BLaER1 (cell line): Measurements from ENCODE around the gene KCNG4.
A peak's percentile ranks its signal among the peaks of the same experiment; 100 is the strongest.

Experiments
- H3K27ac ChIP-seq: shearing (Covaris generic); formaldehyde crosslinking; 2 replicates; pipeline ENCODE4 v1.8.1; 2022
- H3K27me3 ChIP-seq: shearing (Covaris generic); formaldehyde crosslinking; 2 replicates; pipeline ENCODE4 v1.8.1; 2022
- H3K36me3 ChIP-seq: shearing (Covaris generic); formaldehyde crosslinking; 2 replicates; pipeline ENCODE4 v1.8.1; 2022
- H3K4me1 ChIP-seq: shearing (Covaris generic); formaldehyde crosslinking; 2 replicates; pipeline ENCODE4 v1.8.1; 2022
- H3K4me2 ChIP-seq: shearing (Covaris generic); formaldehyde crosslinking; 2 replicates; pipeline ENCODE4 v1.8.1; 2022
- H3K4me3 ChIP-seq: shearing (Covaris generic); formaldehyde crosslinking; 2 replicates; pipeline ENCODE4 v1.8.1; 2022
- H3K9ac ChIP-seq: shearing (Covaris generic); formaldehyde crosslinking; 2 replicates; pipeline ENCODE4 v1.8.1; 2022
- H3K9me3 ChIP-seq: shearing (Covaris generic); formaldehyde crosslinking; 2 replicates; pipeline ENCODE4 v1.8.1; 2022
- H4K20me1 ChIP-seq: shearing (Covaris generic); formaldehyde crosslinking; 2 replicates; pipeline ENCODE4 v1.8.1; 2022
- Cebpa-rat ChIP-seq: shearing (Covaris generic); IDR thresholded peaks from 2 replicates; pipeline ENCODE4 v1.8.1; 2022

The KCNG4 gene

DNA sequence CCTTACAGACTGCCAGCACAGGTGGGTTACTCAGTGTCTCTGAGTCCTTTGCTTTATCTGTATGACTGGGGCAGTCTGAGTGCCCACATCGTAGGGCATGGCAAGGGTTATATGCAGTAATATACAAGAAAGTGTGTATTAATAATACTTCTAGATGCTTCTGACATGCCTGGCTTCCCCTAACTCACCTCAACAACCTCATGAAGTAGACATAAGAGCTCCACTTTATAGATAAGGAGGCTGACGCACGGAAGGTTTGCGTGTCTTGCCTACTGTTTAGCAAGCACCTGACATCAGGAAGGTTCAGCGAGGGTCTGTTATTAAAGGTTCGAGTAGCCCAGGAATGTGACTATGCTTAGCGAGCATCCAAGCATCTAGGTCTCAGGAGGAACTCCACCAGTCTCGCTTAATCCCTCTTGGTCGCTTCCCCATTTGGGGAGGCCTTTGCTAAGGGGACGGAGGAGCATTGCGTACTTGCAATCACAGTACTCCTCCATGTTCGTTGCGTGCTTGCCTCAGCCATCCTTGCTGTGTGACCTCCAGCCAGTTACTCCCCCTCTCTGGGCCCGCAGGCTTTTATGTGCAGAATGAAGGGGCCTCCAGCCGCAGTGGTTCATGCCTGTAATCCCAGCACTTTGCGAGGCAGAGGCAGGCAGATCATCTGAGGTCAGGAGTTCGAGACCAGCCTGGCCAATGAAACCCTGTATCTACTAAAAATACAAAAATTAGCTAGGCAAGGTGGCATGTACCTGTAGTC, 1.6 kb downstream of the KCNG4 start:
- no peak for TF ChIP-seq Cebpa-rat
- H3K36me3 ChIP-seq: no peaks in the 10 kb centered on the region
- H3K9ac ChIP-seq: no peak overlapping the region
- no peak overlapping the region for H3K4me2 ChIP-seq
- 0 out of 2 replicates have a peak, but pooled peaks cover 6% of the 10 kb centered on the region for H4K20me1 ChIP-seq
- no peaks in the 10 kb centered on the region for H3K27me3 ChIP-seq
- H3K9me3 ChIP-seq: no peaks in the 10 kb centered on the region
- no peak overlapping the region for H3K4me3 ChIP-seq
- peaks cover 28% of the 10 kb centered on the region for H3K4me1 ChIP-seq
- H3K27ac ChIP-seq: no peak overlapping the region

DNA sequence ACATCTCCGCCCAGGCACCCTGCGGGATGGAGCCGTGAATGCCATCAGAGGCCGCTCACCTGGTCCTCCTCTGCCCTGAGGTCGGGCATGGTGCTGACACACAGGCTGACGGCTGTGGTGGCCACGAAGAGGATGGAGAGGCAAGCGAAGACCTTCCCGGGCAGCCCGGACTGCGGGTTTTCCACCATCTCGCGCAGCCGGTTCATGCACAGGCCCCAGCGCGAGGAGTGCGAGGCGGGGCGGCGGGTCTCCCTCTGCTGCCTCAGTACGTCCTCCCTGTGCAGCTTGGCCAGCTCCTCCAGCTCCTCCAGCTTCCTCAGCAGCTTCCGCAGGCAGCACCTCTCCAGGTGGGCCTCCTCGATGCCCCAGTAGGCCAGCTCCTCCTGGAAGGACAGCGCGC, 3.1 kb downstream of the KCNG4 start:
- Histone ChIP-seq H3K9me3 (no peaks in the 10 kb centered on the region), H3K9ac (no peak overlapping the region), H3K4me1 (peaks cover 28% of the 10 kb centered on the region), H3K27me3 (no peaks in the 10 kb centered on the region), H3K27ac (no peak overlapping the region), H3K36me3 (no peaks in the 10 kb centered on the region), H3K4me3 (no peak overlapping the region), H3K4me2 (no peak overlapping the region), H4K20me1 (0 out of 2 replicates have a peak, but pooled peaks cover 6% of the 10 kb centered on the region)
- no peak for TF ChIP-seq Cebpa-rat

DNA sequence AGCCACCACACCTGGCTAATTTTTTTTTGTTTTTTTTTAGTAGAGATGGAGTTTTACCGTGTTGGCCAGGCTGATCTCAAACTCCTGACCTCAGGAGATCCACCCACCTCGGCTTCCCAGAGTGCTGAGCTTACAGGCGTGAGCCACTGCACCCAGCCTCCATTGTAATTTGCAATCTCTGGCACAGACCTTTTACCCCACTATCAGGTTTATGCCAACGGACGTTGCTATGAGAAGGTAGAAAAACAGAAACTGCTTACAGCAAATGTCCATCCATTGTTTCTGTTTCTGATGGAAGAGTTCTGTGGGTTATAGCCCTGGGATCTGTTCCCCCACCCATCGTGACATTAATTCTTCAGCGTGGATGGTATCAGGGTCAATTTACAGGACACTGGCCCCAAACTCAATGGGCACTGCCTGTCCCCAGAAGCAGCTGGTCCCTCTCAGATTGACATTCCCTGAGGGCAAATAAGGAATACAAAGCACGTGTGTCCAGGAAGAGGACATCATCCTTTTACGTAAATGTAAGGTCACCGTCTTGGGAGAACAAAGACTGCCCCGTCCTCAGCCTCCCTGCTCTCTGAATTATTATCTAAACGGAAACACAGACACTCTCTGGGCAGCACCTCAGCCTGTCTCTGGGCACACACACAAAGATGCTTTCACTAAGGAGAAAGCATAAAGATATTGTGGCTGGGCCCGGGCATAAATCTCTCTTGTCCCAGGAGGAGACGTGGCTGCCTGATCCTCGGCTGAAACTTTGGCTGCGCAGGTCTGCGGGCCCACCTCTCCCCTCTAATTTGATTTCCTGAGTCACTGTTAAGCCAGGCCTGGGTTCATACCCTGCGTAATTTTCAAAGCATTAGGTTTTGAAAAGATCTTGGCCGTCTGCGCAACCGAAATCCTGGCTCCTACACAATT, 5.2 kb downstream of the KCNG4 start:
- Histone ChIP-seq H3K36me3 (no peaks in the 10 kb centered on the region), H3K9me3 (no peaks in the 10 kb centered on the region), H3K27ac (no peak overlapping the region), H3K9ac (no peak overlapping the region), H3K4me2 (no peak overlapping the region), H3K27me3 (no peaks in the 10 kb centered on the region), H4K20me1 (no peaks in the 10 kb centered on the region), H3K4me1 (peaks cover 7% of the 10 kb centered on the region), H3K4me3 (no peak overlapping the region)
- TF ChIP-seq Cebpa-rat: no peak

DNA sequence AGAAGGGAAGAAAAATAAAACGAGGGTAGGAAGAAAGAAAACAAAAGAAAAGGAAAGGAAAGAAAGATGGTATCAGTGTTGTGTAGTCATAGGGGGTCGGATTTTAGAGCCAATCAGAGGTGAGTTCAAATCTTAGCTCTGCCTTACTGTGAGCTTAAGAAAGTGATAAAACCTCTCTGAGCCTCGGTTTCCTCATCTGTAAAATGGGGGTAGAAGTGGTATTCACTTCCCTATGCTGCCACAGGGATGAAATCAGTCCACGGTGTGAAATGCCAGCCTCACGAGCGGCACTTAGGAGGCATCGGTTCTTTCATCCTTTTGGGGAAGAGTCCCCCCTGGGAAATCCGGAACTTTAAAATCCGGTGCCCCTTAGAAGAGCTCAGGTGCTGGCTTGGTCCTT, 6.1 kb downstream of the KCNG4 start:
- TF ChIP-seq Cebpa-rat: no peak
- no peaks in the 10 kb centered on the region for H3K36me3 ChIP-seq
- no peaks in the 10 kb centered on the region for H3K27me3 ChIP-seq

DNA sequence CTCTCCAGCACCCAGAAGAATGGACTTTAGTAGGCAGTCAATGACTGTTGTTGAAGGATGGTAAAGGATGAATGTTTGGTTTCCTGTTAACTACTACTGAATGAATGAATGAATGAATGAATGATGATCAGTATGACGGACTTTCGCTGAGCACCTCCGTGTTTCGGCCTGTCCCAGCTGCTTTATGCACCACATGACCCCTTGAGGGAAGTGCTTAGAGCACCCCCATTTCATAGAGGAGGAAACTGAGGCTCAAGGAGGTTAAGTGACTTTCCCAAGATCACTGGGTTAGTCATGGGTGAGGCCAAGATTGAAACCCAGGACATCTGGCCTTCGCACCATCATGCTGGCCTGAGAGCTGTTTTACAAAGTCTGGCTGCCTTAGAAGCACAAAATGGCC, 6.8 kb downstream of the KCNG4 start:
- no peak overlapping the region for H3K9ac ChIP-seq
- no peak for TF ChIP-seq Cebpa-rat
- H3K4me3 ChIP-seq: no peak overlapping the region
- H3K4me2 ChIP-seq: no peak overlapping the region
- no peaks in the 10 kb centered on the region for H3K9me3 ChIP-seq
- peaks cover 9% of the 10 kb centered on the region for H3K4me1 ChIP-seq
- no peak overlapping the region for H3K27ac ChIP-seq
- H4K20me1 ChIP-seq: no peaks in the 10 kb centered on the region
- H3K36me3 ChIP-seq: no peaks in the 10 kb centered on the region
- no peaks in the 10 kb centered on the region for H3K27me3 ChIP-seq

More for the DNA sequence above, 6.1 kb downstream of the KCNG4 start:
- no peaks in the 10 kb centered on the region for H4K20me1 ChIP-seq
- no peaks in the 10 kb centered on the region for H3K9me3 ChIP-seq
- no peak overlapping the region for H3K4me3 ChIP-seq
- no peak overlapping the region for H3K4me2 ChIP-seq
- H3K4me1 ChIP-seq: peaks cover 2% of the 10 kb centered on the region; the same call in 1 of the 2 replicates
- no peak overlapping the region for H3K27ac ChIP-seq
- H3K9ac ChIP-seq: no peak overlapping the region

DNA sequence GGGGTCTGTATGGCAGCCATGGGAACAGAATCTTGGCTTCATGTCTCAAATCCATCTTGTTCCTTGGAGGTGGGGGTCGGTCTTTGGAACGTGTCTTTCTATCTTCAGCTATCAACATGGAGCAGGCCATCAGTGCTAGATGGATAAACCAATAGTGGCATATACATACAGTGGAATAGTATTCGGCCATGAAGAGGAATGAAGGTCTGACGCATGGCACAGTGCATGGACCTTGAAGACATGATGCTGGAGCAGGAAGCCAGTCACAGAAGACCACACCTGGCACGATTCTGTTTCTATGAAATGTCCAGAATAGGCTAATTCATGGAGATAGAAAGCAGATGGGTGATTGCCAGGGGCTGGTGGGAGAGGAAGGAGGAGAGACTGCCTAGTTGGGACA, 7.8 kb downstream of the KCNG4 start:
- no peak overlapping the region for H3K9ac ChIP-seq
- no peaks in the 10 kb centered on the region for H3K27me3 ChIP-seq
- H3K4me3 ChIP-seq: no peak overlapping the region
- H3K36me3 ChIP-seq: no peaks in the 10 kb centered on the region
- TF ChIP-seq Cebpa-rat: no peak
- H4K20me1 ChIP-seq: no peaks in the 10 kb centered on the region
- peaks cover 16% of the 10 kb centered on the region for H3K4me1 ChIP-seq
- H3K4me2 ChIP-seq: no peak overlapping the region
- H3K27ac ChIP-seq: no peak overlapping the region
- no peaks in the 10 kb centered on the region for H3K9me3 ChIP-seq

DNA sequence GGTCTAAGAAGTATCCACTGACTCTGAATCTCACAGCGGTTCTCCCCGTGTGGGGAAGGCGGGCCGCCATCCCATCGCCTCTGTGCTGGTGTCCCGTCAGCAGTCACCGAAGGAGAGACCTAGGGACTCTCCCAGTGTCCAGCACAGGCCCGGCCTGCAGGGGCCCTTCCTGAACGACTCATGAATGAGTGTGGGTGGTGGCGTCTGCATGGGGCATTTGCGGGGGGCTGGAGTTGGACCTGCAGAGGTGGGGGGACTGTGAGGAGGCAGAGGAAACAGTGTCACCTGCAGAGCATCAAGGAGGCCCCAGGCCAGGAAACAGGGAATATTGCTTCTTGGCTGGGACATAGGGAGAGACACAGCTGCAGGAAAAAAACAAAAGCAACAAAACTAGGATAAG, 10.3 kb downstream of the KCNG4 start:
- no peak for TF ChIP-seq Cebpa-rat
- no peaks in the 10 kb centered on the region for H3K27me3 ChIP-seq

DNA sequence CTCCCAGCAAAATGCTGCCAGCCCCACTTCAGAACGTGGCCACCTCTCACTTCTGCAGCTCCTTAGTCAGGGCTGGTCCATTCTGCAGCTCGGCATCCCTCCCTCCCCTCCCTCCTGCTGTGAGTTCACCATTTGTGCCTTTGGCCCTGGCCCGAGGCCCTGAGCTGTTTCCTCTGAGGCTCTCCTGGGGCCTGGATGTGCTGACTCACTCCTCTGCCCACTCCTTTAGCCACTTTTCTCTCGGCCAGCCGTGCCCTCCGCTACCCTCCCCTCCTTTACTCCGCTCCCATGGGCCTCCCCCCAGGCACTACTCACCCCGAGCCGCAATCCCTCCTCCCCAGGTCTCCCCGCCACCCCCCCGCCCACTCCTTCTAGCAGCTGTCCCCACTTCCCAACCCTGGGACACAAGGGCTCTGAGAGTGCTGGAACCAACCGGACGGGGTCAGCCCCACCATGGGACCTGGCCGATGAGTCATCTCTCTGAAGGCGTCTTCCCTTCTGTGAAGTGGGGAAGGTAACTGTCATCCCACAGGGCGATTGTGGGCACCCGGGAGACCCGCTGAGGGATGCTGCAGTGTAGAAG, 11.5 kb downstream of the KCNG4 start:
- no peaks in the 10 kb centered on the region for H3K36me3 ChIP-seq
- H3K27me3 ChIP-seq: no peaks in the 10 kb centered on the region
- no peak overlapping the region for H3K9ac ChIP-seq
- H4K20me1 ChIP-seq: no peaks in the 10 kb centered on the region
- peaks cover 16% of the 10 kb centered on the region for H3K4me1 ChIP-seq
- no peak overlapping the region for H3K27ac ChIP-seq
- no peaks in the 10 kb centered on the region for H3K9me3 ChIP-seq
- no peak for TF ChIP-seq Cebpa-rat
- no peak overlapping the region for H3K4me3 ChIP-seq
- peak overlapping the region; percentile 80 for H3K4me2 ChIP-seq

More for the DNA sequence above, 10.3 kb downstream of the KCNG4 start:
- no peak overlapping the region for H3K27ac ChIP-seq
- H3K9ac ChIP-seq: no peak overlapping the region
- no peaks in the 10 kb centered on the region for H3K9me3 ChIP-seq
- no peaks in the 10 kb centered on the region for H4K20me1 ChIP-seq
- no peaks in the 10 kb centered on the region for H3K36me3 ChIP-seq
- no peak overlapping the region for H3K4me2 ChIP-seq
- peaks cover 16% of the 10 kb centered on the region for H3K4me1 ChIP-seq
- H3K4me3 ChIP-seq: no peak overlapping the region

DNA sequence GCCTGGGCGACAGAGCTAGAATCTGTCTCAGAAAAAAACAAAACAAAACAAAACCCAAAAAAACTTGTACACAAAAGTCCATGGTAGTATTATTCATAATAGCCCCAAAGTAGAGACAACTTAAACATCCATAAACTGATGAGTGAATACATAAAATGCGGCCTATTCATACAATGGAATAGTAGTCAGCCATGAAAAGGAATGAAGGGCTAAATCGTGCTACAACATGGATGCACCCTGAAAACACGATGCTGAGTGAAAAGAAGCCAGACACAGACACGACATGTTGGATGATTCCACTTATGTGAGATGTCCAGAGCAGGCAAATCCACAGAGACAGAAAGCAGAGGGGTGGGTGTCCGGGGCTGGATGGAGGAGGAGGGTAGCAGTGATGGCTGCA, 12.3 kb downstream of the KCNG4 start:
- no peaks in the 10 kb centered on the region for H3K36me3 ChIP-seq
- no peak overlapping the region for H3K27ac ChIP-seq
- no peaks in the 10 kb centered on the region for H3K27me3 ChIP-seq
- no peaks in the 10 kb centered on the region for H3K9me3 ChIP-seq
- H3K9ac ChIP-seq: no peak overlapping the region
- no peak for TF ChIP-seq Cebpa-rat
- peaks cover 16% of the 10 kb centered on the region for H3K4me1 ChIP-seq
- H4K20me1 ChIP-seq: no peaks in the 10 kb centered on the region
- peak overlapping the region; percentile 80 for H3K4me2 ChIP-seq
- H3K4me3 ChIP-seq: no peak overlapping the region

DNA sequence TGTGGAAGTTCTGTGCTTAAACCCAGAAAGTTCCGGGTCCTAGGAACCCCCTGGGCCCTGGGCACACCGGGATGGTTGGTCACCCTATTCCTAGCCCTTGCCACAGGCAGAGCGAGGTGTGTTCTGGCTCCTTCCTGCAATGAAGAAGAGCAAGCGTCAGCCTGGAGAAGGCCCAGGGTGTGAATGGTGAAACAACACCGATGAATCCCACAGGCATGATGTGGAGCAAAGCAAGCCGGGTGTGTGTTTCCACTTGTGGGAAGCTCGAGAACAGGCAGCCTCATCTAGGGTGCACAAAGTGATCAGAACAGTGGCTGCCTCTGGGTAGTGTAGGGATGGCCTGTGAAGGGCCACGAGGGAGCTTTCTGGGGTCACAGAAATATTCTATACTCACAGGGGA, 13.8 kb downstream of the KCNG4 start:
- Histone ChIP-seq H3K4me2 (no peak overlapping the region), H3K9me3 (no peaks in the 10 kb centered on the region), H3K27ac (no peak overlapping the region), H3K9ac (no peak overlapping the region), H3K27me3 (no peaks in the 10 kb centered on the region), H4K20me1 (no peaks in the 10 kb centered on the region), H3K4me1 (peaks cover 16% of the 10 kb centered on the region), H3K36me3 (no peaks in the 10 kb centered on the region), H3K4me3 (no peak overlapping the region)
- no peak for TF ChIP-seq Cebpa-rat
